Measurements from ENCODE around the gene SH3TC1. TPM values are rescaled to one million over a fixed set of nuclear protein-coding genes. Genes with fewer than 3 reads are reported as not detected.

SH3TC1 gene
- total and polyA plus RNA-seq, 10 donors, result 23.3 to 157 (median 62.0) TPM

- intact Hi-C loops (cut with DNase I; ENCODE audit: low total_unique reads), result no loop called here
- DNase-seq, result peak; percentile 84
- WGBS, 5 donors, result 40 to 69% (median 55%) methylated on average over 14 to 31 of the region's 31 CpGs
- Histone ChIP-seq H3K36me3 (peaks cover 0 to 84% (median 46%) of the 10 kb centered on the region in 6 donors), H3K27me3 (replicated peaks in 1 of 7) (no peaks in the 10 kb centered on the region), H3K27ac (peak overlapping the region in 5 of 8 donors; percentile 25 to 85 (median 72)), H3K4me1 (peaks cover 18 to 87% (median 69%) of the 10 kb centered on the region in 6 donors), H3K4me3 (no peak overlapping the region), H3K9me3 (no peaks in the 10 kb centered on the region)
- peak; percentile 21 to 73 (median 44) for TF ChIP-seq POLR2AphosphoS5 (IDR thresholded peaks at IDR 0.05)
- TF ChIP-seq, protein P1, sequence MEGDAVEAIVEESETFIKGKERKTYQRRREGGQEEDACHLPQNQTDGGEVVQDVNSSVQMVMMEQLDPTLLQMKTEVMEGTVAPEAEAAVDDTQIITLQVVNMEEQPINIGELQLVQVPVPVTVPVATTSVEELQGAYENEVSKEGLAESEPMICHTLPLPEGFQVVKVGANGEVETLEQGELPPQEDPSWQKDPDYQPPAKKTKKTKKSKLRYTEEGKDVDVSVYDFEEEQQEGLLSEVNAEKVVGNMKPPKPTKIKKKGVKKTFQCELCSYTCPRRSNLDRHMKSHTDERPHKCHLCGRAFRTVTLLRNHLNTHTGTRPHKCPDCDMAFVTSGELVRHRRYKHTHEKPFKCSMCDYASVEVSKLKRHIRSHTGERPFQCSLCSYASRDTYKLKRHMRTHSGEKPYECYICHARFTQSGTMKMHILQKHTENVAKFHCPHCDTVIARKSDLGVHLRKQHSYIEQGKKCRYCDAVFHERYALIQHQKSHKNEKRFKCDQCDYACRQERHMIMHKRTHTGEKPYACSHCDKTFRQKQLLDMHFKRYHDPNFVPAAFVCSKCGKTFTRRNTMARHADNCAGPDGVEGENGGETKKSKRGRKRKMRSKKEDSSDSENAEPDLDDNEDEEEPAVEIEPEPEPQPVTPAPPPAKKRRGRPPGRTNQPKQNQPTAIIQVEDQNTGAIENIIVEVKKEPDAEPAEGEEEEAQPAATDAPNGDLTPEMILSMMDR (IDR thresholded peaks at IDR 0.05 in 8 of 11, conservative IDR thresholded peaks at IDR 0.05 in 3 of 11), result no peak
- TF ChIP-seq POLR2A (IDR thresholded peaks at IDR 0.05), result no peak
Measured at GRCh38 chr4:8227201-8227770, 28.2 kb downstream of the SH3TC1 start.

DNA sequence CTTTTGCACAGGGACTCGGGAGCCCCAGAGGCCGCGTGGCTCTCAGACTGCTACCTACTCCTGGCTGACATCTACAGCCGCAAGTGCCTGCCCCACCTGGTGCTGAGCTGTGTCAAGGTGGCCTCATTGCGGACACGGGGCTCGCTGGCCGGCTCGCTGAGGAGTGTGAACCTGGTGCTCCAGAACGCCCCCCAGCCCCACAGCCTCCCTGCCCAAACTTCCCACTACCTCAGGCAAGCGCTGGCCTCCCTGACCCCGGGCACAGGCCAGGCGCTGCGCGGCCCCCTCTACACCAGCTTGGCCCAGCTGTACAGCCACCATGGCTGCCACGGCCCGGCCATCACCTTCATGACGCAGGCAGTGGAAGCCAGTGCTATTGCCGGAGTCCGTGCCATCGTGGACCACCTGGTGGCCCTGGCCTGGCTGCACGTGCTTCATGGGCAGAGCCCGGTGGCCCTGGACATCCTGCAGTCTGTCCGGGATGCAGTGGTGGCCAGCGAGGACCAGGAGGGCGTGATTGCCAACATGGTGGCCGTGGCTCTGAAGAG lies 28.8 kb downstream of the SH3TC1 start:
- H3K36me3 ChIP-seq, result peaks cover 0 to 84% (median 49%) of the 10 kb centered on the region in 6 donors
- H3K4me3 ChIP-seq, result peak overlapping the region in 1 of 8 donors; percentile 38
- 87 to 93% (median 91%) methylated on average over 22 to 27 of the region's 27 CpGs for WGBS, 5 donors
- peak; percentile 83 for DNase-seq
- H3K27ac ChIP-seq, result peak overlapping the region in 6 of 8 donors; percentile 8 to 85 (median 66)
- peaks cover 18 to 81% (median 68%) of the 10 kb centered on the region in 6 donors for H3K4me1 ChIP-seq
- no peaks in the 10 kb centered on the region for H3K9me3 ChIP-seq
- no peak for TF ChIP-seq POLR2A (IDR thresholded peaks at IDR 0.05)
- TF ChIP-seq, protein P1 (IDR thresholded peaks at IDR 0.05 in 8 of 11, conservative IDR thresholded peaks at IDR 0.05 in 3 of 11), result no peak
- TF ChIP-seq POLR2AphosphoS5 (IDR thresholded peaks at IDR 0.05), result no peak
- intact Hi-C loops (cut with DNase I; ENCODE audit: low total_unique reads), result no loop called here
- H3K27me3 ChIP-seq (replicated peaks in 1 of 7), result no peaks in the 10 kb centered on the region

GRCh38 chr4:8228319-8229250 lies 29.5 kb downstream of the SH3TC1 start:
- Histone ChIP-seq H3K4me3 (peak overlapping the region in 1 of 8 donors; percentile 38), H3K4me1 (peaks cover 18 to 81% (median 68%) of the 10 kb centered on the region in 6 donors), H3K27me3 (replicated peaks in 1 of 7) (no peaks in the 10 kb centered on the region), H3K9me3 (no peaks in the 10 kb centered on the region), H3K27ac (peak overlapping the region; percentile 5 to 85 (median 58)), H3K36me3 (peaks cover 0 to 84% (median 49%) of the 10 kb centered on the region in 6 donors)
- peak; percentile 81 to 82 (median 81) for TF ChIP-seq POLR2AphosphoS5 (IDR thresholded peaks at IDR 0.05)
- TF ChIP-seq, protein P1 (IDR thresholded peaks at IDR 0.05 in 8 of 11, conservative IDR thresholded peaks at IDR 0.05 in 3 of 11), result no peak
- intact Hi-C loops (cut with DNase I; ENCODE audit: low total_unique reads), result no loop called here
- WGBS, 5 donors, result 41 to 83% (median 45%) methylated on average over 13 to 39 of the region's 39 CpGs
- DNase-seq, result peak; percentile 92
